HG02623 (cell line): ENCODE results near the gene EMILIN2.

Experiments used
- ATAC-seq: cut with Tn5 transposase; IDR thresholded peaks from one replicate; pipeline ENCODE4 v1.9.1; 2021; ENCODE audit warnings: moderate library complexity; ENCODE audit not compliant: unreplicated experiment

The EMILIN2 gene

GRCh38 chr18:2897448-2898185, 50.8 kb downstream of the EMILIN2 start:
- ATAC-seq, result no peak

GRCh38 chr18:2898186-2898640, 51.4 kb downstream of the EMILIN2 start:
- ATAC-seq, result no peak

GRCh38 chr18:2900684-2901422, 54.0 kb downstream of the EMILIN2 start:
- no peak for ATAC-seq

GRCh38 chr18:2901423-2901985, 54.7 kb downstream of the EMILIN2 start:
- ATAC-seq, result no peak

GRCh38 chr18:2902327-2902726, 55.5 kb downstream of the EMILIN2 start:
- ATAC-seq, result no peak

- ATAC-seq, result no peak
These were observed 56.2 kb downstream of the EMILIN2 start for GRCh38 chr18:2903006-2903405.

GRCh38 chr18:2905854-2906703, 59.3 kb downstream of the EMILIN2 start:
- peak; percentile 26 for ATAC-seq

GRCh38 chr18:2906704-2907549, 60.1 kb downstream of the EMILIN2 start:
- ATAC-seq, result peak; percentile 45

GRCh38 chr18:2907550-2908135, 60.8 kb downstream of the EMILIN2 start:
- ATAC-seq, result no peak

GRCh38 chr18:2908166-2908945, 61.5 kb downstream of the EMILIN2 start:
- no peak for ATAC-seq

- ATAC-seq, result no peak
These were observed 62.1 kb downstream of the EMILIN2 start for GRCh38 chr18:2908946-2909335.

GRCh38 chr18:2909431-2910140, 62.8 kb downstream of the EMILIN2 start:
- no peak for ATAC-seq

GRCh38 chr18:2910261-2910660, 63.5 kb downstream of the EMILIN2 start:
- no peak for ATAC-seq

GRCh38 chr18:2910751-2911425, 64.1 kb downstream of the EMILIN2 start:
- ATAC-seq, result no peak

GRCh38 chr18:2911533-2911932, 64.7 kb downstream of the EMILIN2 start:
- no peak for ATAC-seq

GRCh38 chr18:2912357-2913299, 65.8 kb downstream of the EMILIN2 start:
- ATAC-seq, result no peak
